B cell (primary cell): ENCODE data around the gene WEE2. TPM values are rescaled to one million over a fixed set of nuclear protein-coding genes. Genes with fewer than 3 reads are reported as not detected.
A peak's percentile ranks its signal among the peaks of the same experiment; 100 is the strongest.

ENCODE experiments used
- ATAC-seq: fragments of 200-7000 bp; cut with Tn5 transposase; one replicate; pipeline ENCODE4 v1.10.0; 2021; ENCODE audit warnings: low read depth, mild to moderate bottlenecking, moderate number of reproducible peaks, moderate library complexity
- CTCF ChIA-PET: fragments of 350-600 bp; sonication (Branson Sonifier 250); formaldehyde crosslinking; loops from one replicate; lab custom pipeline; 2021; ENCODE audit warnings: antibody characterized with exemption, inconsistent platforms; lab: Charles Lee
- POLR2A ChIA-PET: fragments of 350-600 bp; sonication (Branson Sonifier 250); formaldehyde crosslinking; loops from one replicate; lab custom pipeline; 2021; ENCODE audit warnings: antibody characterized with exemption; lab: Charles Lee
- DNase-seq: peaks from one replicate; pipeline ENCODE4 v3.0.0; 2013
- H2AFZ ChIP-seq: 2 replicates; pipeline ENCODE4 v1.6.1; 2012; ENCODE audit warnings: mild to moderate bottlenecking, low read depth, low read length; ENCODE audit not compliant: insufficient read depth, poor library complexity, severe bottlenecking
- H3K27ac ChIP-seq, 2 donors: 1 replicate in 1 of 2; 2 replicates in 1 of 2; pipeline ENCODE4 v1.5.1; 2012 to 2013; ENCODE audit warnings: low read length in 2 of 2, mild to moderate bottlenecking in 2 of 2, moderate library complexity in 1 of 2
- H3K27me3 ChIP-seq, 4 experiments: fragments of 200-600 bp in 1 of 4; sonication (generic) in 1 of 4; replicated peaks in 1 of 4; 1 replicate in 2 of 4; 2 replicates in 2 of 4; pipeline versions ENCODE4 v1.6.1 to v1.7.0; 2013 to 2016; ENCODE audit warnings: low read length in 3 of 4, mild to moderate bottlenecking in 2 of 4, mixed read lengths in 1 of 4, moderate library complexity in 1 of 4; ENCODE audit not compliant: insufficient read depth in 4 of 4, control insufficient read depth in 3 of 4; ENCODE audit errors: control extremely low read depth in 1 of 4
- H3K36me3 ChIP-seq, 2 experiments: replicated peaks in 1 of 2; 1 replicate in 1 of 2; 2 replicates in 1 of 2; pipeline versions ENCODE4 v1.6.1 to v1.7.1; 2013; ENCODE audit warnings: low read length in 1 of 2; ENCODE audit not compliant: insufficient read depth in 2 of 2, control insufficient read depth in 1 of 2; ENCODE audit errors: control extremely low read depth in 1 of 2, extremely low read depth in 1 of 2
- H3K4me1 ChIP-seq, 2 donors: fragments of 200-600 bp in 1 of 2; sonication (generic) in 1 of 2; 1 replicate in 1 of 2; 2 replicates in 1 of 2; pipeline versions ENCODE4 v1.5.1 to v1.6.1; 2013 to 2017; ENCODE audit warnings: low read length in 2 of 2; ENCODE audit not compliant: control insufficient read depth in 2 of 2, insufficient read depth in 2 of 2
- H3K4me2 ChIP-seq: replicated peaks from 2 replicates; pipeline ENCODE3; 2012; ENCODE audit warnings: mild to moderate bottlenecking, low read depth, low read length; ENCODE audit not compliant: poor library complexity, severe bottlenecking
- H3K4me3 ChIP-seq, 5 experiments: fragments of 200-600 bp in 1 of 5; sonication (generic) in 1 of 5; 1 replicate in 3 of 5; 2 replicates in 2 of 5; pipeline versions ENCODE4 v1.5.1 to v1.7.0; 2011 to 2016; ENCODE audit warnings: low read length in 4 of 5, mild to moderate bottlenecking in 4 of 5, low read depth in 2 of 5, control low read depth in 1 of 5, moderate library complexity in 1 of 5; ENCODE audit not compliant: insufficient read depth in 1 of 5; ENCODE audit errors: control extremely low read depth in 1 of 5, extremely low read depth in 1 of 5
- H3K79me2 ChIP-seq: fragments of 200-600 bp; sonication (generic); one replicate; pipeline ENCODE4 v1.6.0; 2016; ENCODE audit warnings: low read length; ENCODE audit not compliant: control insufficient read depth, insufficient read depth
- H3K9ac ChIP-seq: fragments of 200-600 bp; sonication (generic); 2 replicates; pipeline ENCODE4 v1.6.1; 2017; ENCODE audit warnings: mild to moderate bottlenecking, low read length, moderate library complexity
- H3K9me3 ChIP-seq, 3 donors: one replicate each; pipeline versions ENCODE4 v1.6.1 to v1.7.1; 2013; ENCODE audit warnings: low read length in 2 of 3; ENCODE audit not compliant: control insufficient read depth in 2 of 3, insufficient read depth in 1 of 3; ENCODE audit errors: control extremely low read depth in 1 of 3
- H4K20me1 ChIP-seq: 2 replicates; pipeline ENCODE4 v1.6.0; 2012; ENCODE audit warnings: mild to moderate bottlenecking, low read length; ENCODE audit not compliant: insufficient read depth, control insufficient read depth, poor library complexity, severe bottlenecking
- H3K27ac Mint-ChIP-seq: one replicate; pipeline ENCODE4 v1.8.0; 2021; ENCODE audit warnings: mixed read lengths
- H3K27me3 Mint-ChIP-seq: one replicate; pipeline ENCODE4 v1.8.0; 2021; ENCODE audit warnings: mixed read lengths
- H3K4me1 Mint-ChIP-seq: one replicate; pipeline ENCODE4 v1.8.0; 2021; ENCODE audit warnings: mixed read lengths
- H3K4me3 Mint-ChIP-seq: one replicate; pipeline ENCODE4 v1.8.0; 2021; ENCODE audit warnings: mixed read lengths
- H3K9me3 Mint-ChIP-seq: one replicate; pipeline ENCODE4 v1.8.0; 2022; ENCODE audit warnings: mixed read lengths; ENCODE audit not compliant: insufficient read depth
- EZH2 ChIP-seq: IDR thresholded peaks from 2 replicates; pipeline ENCODE4 v1.6.1; 2012; ENCODE audit warnings: borderline replicate concordance, low read depth, mild to moderate bottlenecking, moderate library complexity, low read length; ENCODE audit not compliant: insufficient read depth, poor library complexity, severe bottlenecking
- WGBS: methylation state at CpG from one replicate; pipeline ENCODE4 v1.1.5; 2013; ENCODE audit warnings: missing lambda C conversion rate; ENCODE audit not compliant: insufficient coverage; 5-methylcytosine and 5-hydroxymethylcytosine counted together
- intact Hi-C: fragments of 100-400 bp; cut with micrococcal nuclease; formaldehyde crosslinking; loops from one replicate; pipeline ENCODE4 v1.10.0; 2022
- polyA plus RNA-seq: library from polyadenylated mRNA; depleted of rRNA; stranded (reverse); fragments of >200 nt; gene quantifications from 2 replicates; pipeline ENCODE4 v1.2.3, GENCODE V29; 2012
- total RNA-seq, 2 donors: library from RNA; stranded (reverse); fragments of 120-200 nt in 1 of 2; gene quantifications; 1 replicate in 1 of 2; 2 replicates in 1 of 2; pipeline versions ENCODE4 v1.2.3 to v1.2.4, GENCODE V29; 2013 to 2022
- TF ChIP-seq, protein P1 (sequence below): fragments of 200-600 bp; IDR thresholded peaks from one replicate; pipeline ENCODE4 v1.8.0; 2022; ENCODE audit warnings: antibody characterized with exemption, mild to moderate bottlenecking

The WEE2 gene
- total and polyA plus RNA-seq, 2 donors (not counting 1 experiment from before 2014, with no cell fraction given), result not detected

DNA sequence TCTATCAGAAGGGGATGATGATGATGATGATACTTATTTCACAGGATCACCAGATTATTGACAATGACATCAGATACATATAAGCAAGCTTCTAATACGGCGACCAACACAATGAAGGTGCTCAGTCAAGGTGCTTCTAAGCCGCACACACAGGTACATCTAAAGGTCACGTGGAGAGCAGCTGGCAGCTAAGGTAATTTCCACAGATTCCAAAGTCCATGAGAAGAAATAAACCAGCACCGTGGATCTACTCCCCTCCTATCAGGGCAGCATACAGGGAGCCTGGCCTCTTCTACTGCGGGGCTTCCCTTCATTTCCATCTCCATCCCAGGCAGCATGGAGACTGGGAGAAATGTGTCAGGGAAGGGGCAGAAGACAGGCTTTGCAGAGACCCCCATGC is 43.7 kb upstream of the WEE2 start:
- ChIA-PET POLR2A (no interaction called here), CTCF (interaction anchor here (1.5 kb wide), 2 partner anchors 10 kb away, joined by 4 read pairs; no protein-coding TSS in a partner anchor)
- H3K27ac Mint-ChIP-seq, result peak overlapping the region; percentile 46
- Histone ChIP-seq H2AFZ (no peak overlapping the region), H3K4me3 (no peak overlapping the region), H3K36me3 (peaks cover 3 to 54% of the 10 kb centered on the region in 2 experiments), H3K9me3 (no peaks in the 10 kb centered on the region), H3K4me2 (no peak overlapping the region), H3K27me3 (no peaks in the 10 kb centered on the region), H3K27ac (no peak overlapping the region), H3K4me1 (no peaks in the 10 kb centered on the region), H4K20me1 (no peaks in the 10 kb centered on the region), H3K79me2 (no peaks in the 10 kb centered on the region), H3K9ac (no peak overlapping the region)
- 100% methylated on average over 4 of the region's 6 CpGs for WGBS
- no peak for ATAC-seq
- no peaks in the 10 kb centered on the region for H3K9me3 Mint-ChIP-seq
- H3K4me3 Mint-ChIP-seq, result no peak overlapping the region
- no peak for DNase-seq
- no peaks in the 10 kb centered on the region for H3K27me3 Mint-ChIP-seq
- peaks cover 11% of the 10 kb centered on the region for H3K4me1 Mint-ChIP-seq
- TF ChIP-seq, protein P1, sequence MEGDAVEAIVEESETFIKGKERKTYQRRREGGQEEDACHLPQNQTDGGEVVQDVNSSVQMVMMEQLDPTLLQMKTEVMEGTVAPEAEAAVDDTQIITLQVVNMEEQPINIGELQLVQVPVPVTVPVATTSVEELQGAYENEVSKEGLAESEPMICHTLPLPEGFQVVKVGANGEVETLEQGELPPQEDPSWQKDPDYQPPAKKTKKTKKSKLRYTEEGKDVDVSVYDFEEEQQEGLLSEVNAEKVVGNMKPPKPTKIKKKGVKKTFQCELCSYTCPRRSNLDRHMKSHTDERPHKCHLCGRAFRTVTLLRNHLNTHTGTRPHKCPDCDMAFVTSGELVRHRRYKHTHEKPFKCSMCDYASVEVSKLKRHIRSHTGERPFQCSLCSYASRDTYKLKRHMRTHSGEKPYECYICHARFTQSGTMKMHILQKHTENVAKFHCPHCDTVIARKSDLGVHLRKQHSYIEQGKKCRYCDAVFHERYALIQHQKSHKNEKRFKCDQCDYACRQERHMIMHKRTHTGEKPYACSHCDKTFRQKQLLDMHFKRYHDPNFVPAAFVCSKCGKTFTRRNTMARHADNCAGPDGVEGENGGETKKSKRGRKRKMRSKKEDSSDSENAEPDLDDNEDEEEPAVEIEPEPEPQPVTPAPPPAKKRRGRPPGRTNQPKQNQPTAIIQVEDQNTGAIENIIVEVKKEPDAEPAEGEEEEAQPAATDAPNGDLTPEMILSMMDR, result no peak
- TF ChIP-seq EZH2, result no peak
- intact Hi-C loops, result no loop called here

DNA sequence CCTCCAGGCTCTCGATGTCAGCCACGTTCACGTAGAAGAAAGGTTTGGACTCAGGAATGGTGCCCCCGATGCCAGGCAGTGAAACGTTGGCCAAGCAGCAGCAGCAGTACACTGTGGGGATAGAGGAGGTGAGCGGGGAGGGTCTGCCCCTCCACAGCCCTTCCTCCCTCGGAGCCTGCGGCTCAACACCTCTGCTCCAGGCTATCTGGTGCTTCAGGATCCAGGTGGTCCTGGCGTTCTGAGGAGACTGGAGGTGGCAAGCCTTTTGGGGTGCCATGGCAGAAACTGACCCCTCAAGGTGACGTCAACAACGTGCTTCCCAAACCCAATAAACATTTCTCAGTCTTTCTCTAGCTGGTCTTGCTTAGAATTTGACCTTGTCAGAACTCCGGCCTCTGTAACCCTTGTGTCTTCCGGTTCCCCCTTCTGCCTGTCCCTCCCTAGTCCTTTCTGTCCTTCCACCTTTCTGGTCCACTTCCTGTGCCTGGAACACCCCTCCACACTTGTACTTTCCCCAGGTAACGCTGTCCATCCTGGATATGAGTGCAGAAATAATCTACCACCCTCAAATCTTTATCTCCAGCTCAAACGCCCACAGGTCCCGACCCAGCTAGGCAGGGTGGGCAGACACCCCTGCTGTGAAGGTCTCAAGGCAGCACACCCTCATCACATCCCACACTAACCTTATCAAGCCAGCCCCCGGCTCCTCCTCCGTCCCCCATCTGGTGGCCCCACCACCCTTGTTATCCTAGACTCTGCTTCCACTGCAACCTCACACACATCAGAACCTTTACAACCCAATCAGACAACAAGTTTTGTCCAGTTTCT is 42.7 kb upstream of the WEE2 start:
- no peak overlapping the region for H3K4me3 Mint-ChIP-seq
- CTCF ChIA-PET, result interaction anchor here (1.5 kb wide), 2 partner anchors 9 to 11 kb away, joined by 4 read pairs; no protein-coding TSS in a partner anchor
- TF ChIP-seq EZH2, result no peak
- TF ChIP-seq, protein P1, result no peak

More for the DNA sequence above, 42.7 kb upstream of the WEE2 start:
- H3K9me3 Mint-ChIP-seq, result no peaks in the 10 kb centered on the region
- ATAC-seq (no peak), DNase-seq (no peak)
- Histone ChIP-seq H2AFZ (no peak overlapping the region), H3K36me3 (peaks cover 3 to 53% of the 10 kb centered on the region in 2 experiments), H3K9ac (no peak overlapping the region), H4K20me1 (no peaks in the 10 kb centered on the region), H3K27ac (no peak overlapping the region), H3K4me3 (no peak overlapping the region), H3K9me3 (no peaks in the 10 kb centered on the region), H3K4me2 (no peak overlapping the region), H3K27me3 (no peaks in the 10 kb centered on the region), H3K4me1 (no peaks in the 10 kb centered on the region), H3K79me2 (no peaks in the 10 kb centered on the region)
- H3K4me1 Mint-ChIP-seq, result peaks cover 7% of the 10 kb centered on the region
- H3K27me3 Mint-ChIP-seq, result no peaks in the 10 kb centered on the region
- H3K27ac Mint-ChIP-seq, result no peak overlapping the region
- intact Hi-C loops, result no loop called here
- POLR2A ChIA-PET, result no interaction called here
- 98% methylated on average over 16 of the region's 18 CpGs for WGBS
